Measurements from ENCODE around the gene MSI2. TPM values are rescaled to one million over a fixed set of nuclear protein-coding genes. Genes with fewer than 3 reads are reported as not detected.

Gene MSI2
- total RNA-seq, 2 experiments from 2014 or later: 65.7 to 71.9 TPM

- H3K27ac Mint-ChIP-seq: no peak overlapping the region
- intact Hi-C loops (cut with micrococcal nuclease): no loop called here
- H3K9me3 Mint-ChIP-seq: no peaks in the 10 kb centered on the region
- H3K4me1 Mint-ChIP-seq (ENCODE audit: low read depth): peaks cover 8% of the 10 kb centered on the region
- H3K36me3 Mint-ChIP-seq: no peaks in the 10 kb centered on the region
- no peak overlapping the region for H3K4me3 Mint-ChIP-seq
- POLR2A ChIA-PET: no interaction called here
- H3K27me3 Mint-ChIP-seq: no peaks in the 10 kb centered on the region
- CTCF ChIA-PET: interaction anchor here (1.1 kb wide), 1 partner anchor 91 kb away, joined by 3 read pairs; no protein-coding TSS in a partner anchor
- DNase-seq: no peak
Observed at GRCh38 chr17:57580055-57580739, 323.9 kb downstream of the MSI2 start.

DNA sequence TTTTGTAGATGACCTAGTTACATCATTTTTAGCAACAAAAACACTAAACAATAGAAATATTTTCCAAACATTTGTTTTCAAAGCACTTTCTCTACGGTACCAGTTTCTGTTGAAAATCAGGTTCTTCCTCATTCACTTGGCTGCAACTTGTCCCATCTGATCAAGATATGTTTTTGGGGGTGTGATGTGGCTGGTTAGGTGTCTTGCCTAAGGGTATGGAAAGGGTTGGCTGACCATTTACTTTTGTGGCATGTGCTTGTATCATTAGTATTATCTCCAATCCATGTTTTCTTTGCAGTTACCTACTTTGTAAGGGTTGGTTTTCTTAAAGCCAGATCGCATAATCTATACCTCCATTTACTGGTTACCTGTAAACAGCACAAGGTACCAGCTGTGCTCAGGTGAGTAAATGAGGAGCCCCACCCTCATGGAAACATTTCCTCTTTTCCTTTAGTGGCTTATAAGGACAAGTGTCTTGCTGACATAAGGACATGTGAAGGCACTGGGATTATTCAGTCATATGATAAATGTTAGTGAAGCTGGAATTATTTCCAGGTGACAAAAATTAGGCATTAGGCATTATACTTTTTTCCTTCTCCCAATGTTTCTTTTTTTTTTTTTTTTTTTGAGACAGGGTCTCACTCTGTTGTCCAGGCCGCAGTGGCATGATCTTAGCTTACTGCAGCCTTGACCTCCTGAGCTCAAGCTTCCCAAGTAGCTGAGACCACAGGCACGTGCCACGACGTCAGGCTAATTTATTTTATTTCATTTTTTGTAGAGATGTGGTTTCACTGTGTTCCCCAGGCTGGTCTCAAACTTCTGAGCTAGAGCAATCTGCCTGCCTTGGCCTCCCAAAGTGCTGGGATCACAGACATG, 326.8 kb downstream of the MSI2 start:
- H3K27ac Mint-ChIP-seq: no peak overlapping the region
- CTCF ChIA-PET: interaction anchor here (2.0 kb wide), 1 partner anchor 201 kb away, joined by 5 read pairs; no protein-coding TSS in a partner anchor
- H3K36me3 Mint-ChIP-seq: no peaks in the 10 kb centered on the region
- no peak for DNase-seq
- peaks cover 8% of the 10 kb centered on the region for H3K4me1 Mint-ChIP-seq (ENCODE audit: low read depth)
- intact Hi-C loops (cut with micrococcal nuclease): no loop called here
- H3K4me3 Mint-ChIP-seq: no peak overlapping the region
- no peaks in the 10 kb centered on the region for H3K9me3 Mint-ChIP-seq
- no peaks in the 10 kb centered on the region for H3K27me3 Mint-ChIP-seq
- POLR2A ChIA-PET: no interaction called here

DNA sequence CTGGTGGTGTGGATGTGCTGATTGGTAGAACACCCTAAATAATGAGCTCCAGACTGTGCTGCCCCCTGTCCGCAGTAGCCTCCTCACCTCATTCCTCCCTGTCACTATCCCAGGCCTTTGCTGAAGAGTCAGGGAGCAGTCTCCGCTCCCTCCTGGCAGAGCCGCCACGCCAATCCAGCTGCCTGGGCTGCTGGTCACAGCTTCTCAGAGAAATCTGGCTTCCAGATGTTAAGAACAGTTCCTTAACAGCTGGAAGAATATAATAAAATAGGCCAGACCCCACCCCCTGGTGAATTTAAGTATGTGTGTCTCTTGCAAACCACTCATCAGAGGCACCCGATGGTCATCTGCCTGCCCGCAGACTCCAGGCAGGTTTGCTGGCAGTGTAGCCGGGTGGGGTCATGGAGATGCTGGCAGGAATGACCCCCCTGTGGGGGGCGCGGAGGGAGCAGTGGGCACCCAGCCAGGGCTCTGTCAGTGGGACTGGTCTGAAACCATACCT, 327.8 kb downstream of the MSI2 start:
- no peak for DNase-seq
- Mint-ChIP-seq H3K36me3 (no peaks in the 10 kb centered on the region), H3K27me3 (no peaks in the 10 kb centered on the region), H3K9me3 (no peaks in the 10 kb centered on the region), H3K4me3 (no peak overlapping the region), H3K4me1 (ENCODE audit: low read depth) (no peaks in the 10 kb centered on the region), H3K27ac (no peak overlapping the region)
- POLR2A ChIA-PET: no interaction called here
- CTCF ChIA-PET: interaction anchor here (2.0 kb wide), 1 partner anchor 200 kb away, joined by 5 read pairs; no protein-coding TSS in a partner anchor
- intact Hi-C loops (cut with micrococcal nuclease): no loop called here

- no peaks in the 10 kb centered on the region for H3K36me3 Mint-ChIP-seq
Observed at GRCh38 chr17:57585341-57586195, 329.2 kb downstream of the MSI2 start.

DNA sequence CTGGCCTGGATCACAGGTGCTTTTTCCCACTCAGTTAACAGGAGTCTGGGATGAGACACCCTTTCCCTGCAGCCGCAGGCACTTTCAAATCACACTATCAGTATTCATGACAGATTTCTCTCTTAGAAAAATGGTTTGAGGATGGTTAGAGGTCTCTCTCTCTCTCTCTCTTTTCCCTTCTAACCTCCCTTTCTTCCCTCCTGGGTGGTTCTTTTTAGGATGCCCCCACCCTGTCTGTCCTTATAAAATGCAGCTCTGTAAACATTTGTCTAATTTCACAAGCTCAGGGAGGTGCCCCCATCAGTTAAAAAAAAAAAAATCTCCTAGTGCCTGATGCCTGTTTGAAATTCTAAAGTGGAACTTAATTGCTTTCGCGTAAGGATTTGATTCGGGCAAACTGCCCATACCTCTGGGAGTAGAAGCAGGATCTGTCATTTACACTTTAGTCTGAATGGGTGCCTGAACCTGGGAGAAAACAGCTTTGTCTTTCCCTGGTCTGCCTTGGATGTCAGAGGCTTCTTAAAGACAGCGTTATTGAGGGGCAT, 329.9 kb downstream of the MSI2 start:
- intact Hi-C loops (cut with micrococcal nuclease): no loop called here
- Mint-ChIP-seq H3K36me3 (no peaks in the 10 kb centered on the region), H3K9me3 (no peaks in the 10 kb centered on the region), H3K27me3 (no peaks in the 10 kb centered on the region), H3K4me3 (no peak overlapping the region), H3K27ac (no peak overlapping the region), H3K4me1 (ENCODE audit: low read depth) (no peaks in the 10 kb centered on the region)
- no peak for DNase-seq
- ChIA-PET POLR2A (no interaction called here), CTCF (interaction anchor here (0.6 to 0.8 kb wide), 2 partner anchors 12 to 343 kb away, joined by 3 to 4 read pairs; no protein-coding TSS in a partner anchor)

More at GRCh38 chr17:57585341-57586195, 329.2 kb downstream of the MSI2 start:
- no peak overlapping the region for H3K4me3 Mint-ChIP-seq
- CTCF ChIA-PET: interaction anchor here (0.6 to 0.8 kb wide), 2 partner anchors 13 to 342 kb away, joined by 3 to 4 read pairs; no protein-coding TSS in a partner anchor
- H3K4me1 Mint-ChIP-seq (ENCODE audit: low read depth): no peaks in the 10 kb centered on the region
- no peak overlapping the region for H3K27ac Mint-ChIP-seq
- H3K9me3 Mint-ChIP-seq: no peaks in the 10 kb centered on the region
- POLR2A ChIA-PET: no interaction called here
- intact Hi-C loops (cut with micrococcal nuclease): no loop called here
- DNase-seq: no peak
- no peaks in the 10 kb centered on the region for H3K27me3 Mint-ChIP-seq

- no peaks in the 10 kb centered on the region for H3K36me3 Mint-ChIP-seq
- no peak overlapping the region for H3K4me3 Mint-ChIP-seq
- ChIA-PET POLR2A (no interaction called here), CTCF (no interaction called here)
- intact Hi-C loops (cut with micrococcal nuclease): no loop called here
- no peaks in the 10 kb centered on the region for H3K9me3 Mint-ChIP-seq
- H3K27ac Mint-ChIP-seq: no peak overlapping the region
- no peaks in the 10 kb centered on the region for H3K4me1 Mint-ChIP-seq (ENCODE audit: low read depth)
- H3K27me3 Mint-ChIP-seq: no peaks in the 10 kb centered on the region
- no peak for DNase-seq
Observed at GRCh38 chr17:57586742-57587141, 330.4 kb downstream of the MSI2 start.

- no peak overlapping the region for H3K4me3 Mint-ChIP-seq
- no peaks in the 10 kb centered on the region for H3K36me3 Mint-ChIP-seq
- no peak for DNase-seq
- no peaks in the 10 kb centered on the region for H3K27me3 Mint-ChIP-seq
- POLR2A ChIA-PET: no interaction called here
- H3K4me1 Mint-ChIP-seq (ENCODE audit: low read depth): no peaks in the 10 kb centered on the region
- CTCF ChIA-PET: interaction anchor here (1.6 kb wide), 1 partner anchor 10 kb away, joined by 8 read pairs; no protein-coding TSS in a partner anchor
- intact Hi-C loops (cut with micrococcal nuclease): no loop called here
- H3K27ac Mint-ChIP-seq: no peak overlapping the region
- H3K9me3 Mint-ChIP-seq: no peaks in the 10 kb centered on the region
Observed at GRCh38 chr17:57587193-57587969, 331.1 kb downstream of the MSI2 start.

- intact Hi-C loops (cut with micrococcal nuclease): no loop called here
- H3K4me3 Mint-ChIP-seq: no peak overlapping the region
- no peak for DNase-seq
- H3K9me3 Mint-ChIP-seq: no peaks in the 10 kb centered on the region
- no peaks in the 10 kb centered on the region for H3K36me3 Mint-ChIP-seq
- no peaks in the 10 kb centered on the region for H3K27me3 Mint-ChIP-seq
- ChIA-PET CTCF (interaction anchor here (1.6 kb wide), 1 partner anchor 10 kb away, joined by 8 read pairs; no protein-coding TSS in a partner anchor), POLR2A (no interaction called here)
- no peak overlapping the region for H3K27ac Mint-ChIP-seq
- no peaks in the 10 kb centered on the region for H3K4me1 Mint-ChIP-seq (ENCODE audit: low read depth)
Observed at GRCh38 chr17:57588086-57588485, 331.8 kb downstream of the MSI2 start.

GRCh38 chr17:57589151-57590034, 333.1 kb downstream of the MSI2 start:
- DNase-seq: no peak
- Mint-ChIP-seq H3K36me3 (peaks cover 7% of the 10 kb centered on the region), H3K27ac (no peak overlapping the region), H3K9me3 (peaks cover 5% of the 10 kb centered on the region), H3K4me1 (ENCODE audit: low read depth) (no peaks in the 10 kb centered on the region), H3K4me3 (no peak overlapping the region), H3K27me3 (no peaks in the 10 kb centered on the region)
- CTCF ChIA-PET: interaction anchor here (1.0 to 1.6 kb wide), 3 partner anchors 8 to 346 kb away, joined by 3 to 8 read pairs (median 3); no protein-coding TSS in a partner anchor
- intact Hi-C loops (cut with micrococcal nuclease): no loop called here
- POLR2A ChIA-PET: no interaction called here

DNA sequence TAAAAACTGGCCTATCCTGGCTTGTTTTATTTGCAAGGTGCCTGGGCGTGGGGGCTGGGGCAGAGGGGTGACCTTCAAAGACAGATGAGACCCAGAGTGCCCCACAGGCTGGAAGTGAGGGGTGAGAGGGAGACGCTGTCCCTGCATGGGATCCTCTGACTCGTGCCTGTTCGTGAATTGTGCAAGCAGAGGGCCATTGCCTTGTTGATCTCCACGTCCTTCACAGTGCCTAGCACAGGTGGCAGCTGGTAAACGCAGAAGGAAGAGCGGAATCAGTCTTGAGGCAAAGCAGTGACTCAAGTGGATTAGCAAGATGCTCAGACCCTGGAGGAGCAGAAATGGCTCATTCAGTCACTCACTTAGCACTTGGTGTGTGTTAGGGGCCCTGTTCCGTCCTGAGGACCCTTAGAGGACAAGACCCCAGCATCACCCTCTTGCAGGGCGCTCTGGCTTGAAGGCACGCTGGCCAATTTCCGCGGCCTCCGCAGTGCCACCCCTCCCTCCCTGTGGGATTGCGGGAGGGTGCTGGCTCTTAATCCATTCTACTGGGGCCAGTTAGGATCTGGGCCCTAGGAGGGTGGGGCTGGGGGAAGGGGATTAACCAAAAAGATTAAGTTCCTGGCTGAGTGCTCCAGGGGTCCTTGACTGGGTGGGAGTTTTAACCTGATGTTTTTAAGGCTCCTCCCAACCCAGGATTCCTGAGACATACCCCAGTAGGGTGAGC, 337.6 kb downstream of the MSI2 start:
- peaks cover 14% of the 10 kb centered on the region for H3K4me1 Mint-ChIP-seq (ENCODE audit: low read depth)
- ChIA-PET POLR2A (no interaction called here), CTCF (interaction anchor here (1.8 kb wide), 1 partner anchor 78 kb away, joined by 11 read pairs; no protein-coding TSS in a partner anchor)
- no peak overlapping the region for H3K4me3 Mint-ChIP-seq
- H3K27ac Mint-ChIP-seq: no peak overlapping the region
- H3K9me3 Mint-ChIP-seq: peaks cover 16% of the 10 kb centered on the region
- H3K36me3 Mint-ChIP-seq: peaks cover 12% of the 10 kb centered on the region
- intact Hi-C loops (cut with micrococcal nuclease): no loop called here
- no peaks in the 10 kb centered on the region for H3K27me3 Mint-ChIP-seq
- DNase-seq: no peak

Measured in activated CD4-positive, alpha-beta memory T cell treated with anti-CD3 and anti-CD28 coated beads for 36 hours (primary cell).